PC-9 (cell line): ENCODE measurements around the gene EMILIN3.

Source experiments
- CTCF ChIP-seq: fragments of 200-600 bp; sonication (generic); conservative IDR thresholded peaks from 2 replicates; pipeline ENCODE4 v1.6.1; 2017; ENCODE audit warnings: mixed run types, antibody characterized with exemption, mild to moderate bottlenecking, moderate library complexity
- EZH2 ChIP-seq: fragments of 200-600 bp; sonication (generic); IDR thresholded peaks from 2 replicates; pipeline ENCODE4 v1.8.0; 2017; ENCODE audit warnings: antibody characterized with exemption, low read depth

DNA sequence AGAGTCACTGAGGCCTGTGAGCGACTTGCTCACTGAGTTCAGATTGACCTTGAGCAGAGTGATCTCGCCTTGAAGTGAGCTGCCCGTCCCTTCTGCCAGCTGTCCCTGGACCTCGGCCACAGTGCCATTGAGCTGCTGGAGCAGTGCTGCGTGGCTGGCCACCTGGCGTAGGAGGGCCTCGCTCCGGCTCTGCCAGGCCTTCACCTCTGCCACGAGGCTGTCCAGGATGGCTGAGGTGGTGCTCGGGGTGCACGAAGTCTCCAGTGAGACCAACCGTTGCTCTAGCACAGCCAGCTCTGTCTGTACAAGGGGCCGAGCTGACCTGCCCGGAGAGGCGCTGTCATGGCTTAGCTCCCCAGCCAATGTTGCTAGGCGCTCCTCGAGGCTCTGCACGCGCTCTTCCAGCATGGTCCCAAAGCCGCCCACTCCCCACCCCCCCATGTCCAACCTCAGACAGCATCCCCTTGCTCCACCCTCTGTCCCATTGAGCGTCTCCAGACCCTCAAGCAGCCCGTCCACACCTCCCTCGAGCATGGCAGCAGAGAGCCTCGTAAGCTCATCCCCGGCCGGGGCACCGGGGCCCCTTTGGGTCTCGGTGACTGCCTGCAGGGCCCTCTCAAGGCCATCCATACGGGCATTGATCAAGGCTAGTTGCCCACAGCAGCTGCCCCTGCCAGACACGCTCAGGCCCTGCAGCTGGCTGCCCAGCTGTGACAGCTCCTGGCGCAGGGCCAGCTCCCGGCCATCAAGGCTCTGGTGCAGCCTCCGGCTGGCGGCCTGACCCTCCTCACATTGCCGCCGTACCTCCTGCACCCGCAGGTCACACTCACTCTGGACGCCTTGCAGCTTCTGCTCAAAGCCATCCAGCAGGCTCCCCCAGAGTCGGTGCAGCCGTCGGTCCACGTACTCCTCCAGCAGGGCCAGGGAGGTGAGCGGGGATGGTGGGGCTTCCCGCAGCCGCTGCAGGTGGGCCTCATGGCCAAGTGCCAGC, 4.6 kb downstream of the EMILIN3 start:
- TF ChIP-seq EZH2 (no peak), CTCF (no peak)
